IMR-90 (cell line): ENCODE data around the gene PLCL2. TPM values are rescaled to one million over a fixed set of nuclear protein-coding genes. Genes with fewer than 3 reads are reported as not detected.

ENCODE experiments used
- ATAC-seq: fragments of 200-7000 bp; cut with Tn5 transposase; 2 replicates; pipeline ENCODE4 v1.9.1; 2020; ENCODE audit warnings: low read depth, mild to moderate bottlenecking, moderate library complexity
- BruUV-seq: library from RNA; stranded (reverse); fragments of 400-500 nt; replicated peaks from 2 replicates; lab custom pipeline; 2021; lab: Mats Ljungman, UMichigan
- CTCF ChIA-PET: fragments of 300-600 bp; formaldehyde crosslinking; extraction: SDS; loops from one replicate; lab custom pipeline; 2021; ENCODE audit warnings: antibody characterized with exemption; lab: Yijun Ruan, JAX
- POLR2A ChIA-PET: fragments of 300-600 bp; sonication (Branson Sonifier 250); formaldehyde crosslinking; loops from one replicate; lab custom pipeline; 2022; ENCODE audit warnings: antibody characterized with exemption; ENCODE audit not compliant: unreplicated experiment; lab: Charles Lee
- DNase-seq: peaks from one replicate; pipeline ENCODE4 v3.0.0; 2013
- H2AFZ ChIP-seq: replicated peaks from 2 replicates; pipeline ENCODE3; 2013; ENCODE audit warnings: low read length, mild to moderate bottlenecking; ENCODE audit not compliant: poor library complexity
- H2AK5ac ChIP-seq: 2 replicates; pipeline ENCODE4 v1.6.1; 2013; ENCODE audit warnings: low read depth, low read length, inconsistent platforms
- H2AK9ac ChIP-seq: replicated peaks from 2 replicates; pipeline ENCODE3; 2013; ENCODE audit warnings: mild to moderate bottlenecking, low read depth, low read length, moderate library complexity; ENCODE audit not compliant: poor library complexity
- H2BK120ac ChIP-seq: 2 replicates; pipeline ENCODE4 v1.6.1; 2013; ENCODE audit warnings: low read depth, low read length, inconsistent platforms
- H2BK15ac ChIP-seq: 3 replicates; pipeline ENCODE4 v1.6.1; 2013; ENCODE audit warnings: low read depth, low read length, inconsistent platforms
- H2BK20ac ChIP-seq: 2 replicates; pipeline ENCODE4 v1.6.1; 2013; ENCODE audit warnings: low read depth, mild to moderate bottlenecking, inconsistent platforms, low read length, moderate library complexity
- H2BK5ac ChIP-seq: 2 replicates; pipeline ENCODE4 v1.6.1; 2013; ENCODE audit warnings: mild to moderate bottlenecking, low read depth, low read length, inconsistent platforms; ENCODE audit not compliant: poor library complexity, severe bottlenecking
- H3K14ac ChIP-seq: replicated peaks from 2 replicates; pipeline ENCODE4 v1.6.1; 2013; ENCODE audit warnings: low read depth, low read length, inconsistent platforms
- H3K18ac ChIP-seq: 2 replicates; pipeline ENCODE4 v1.6.1; 2013; ENCODE audit warnings: low read depth, low read length, control low read depth
- H3K23ac ChIP-seq: 2 replicates; pipeline ENCODE4 v1.6.1; 2013; ENCODE audit warnings: low read depth, low read length, inconsistent platforms
- H3K27ac ChIP-seq: 2 replicates; pipeline ENCODE4 v1.5.1; 2013; ENCODE audit warnings: mild to moderate bottlenecking, control low read depth, low read length; ENCODE audit not compliant: insufficient read depth
- H3K27me3 ChIP-seq: 2 replicates; pipeline ENCODE4 v1.6.1; 2013; ENCODE audit warnings: low read length; ENCODE audit not compliant: control insufficient read depth, insufficient read depth
- H3K36me3 ChIP-seq: 2 replicates; pipeline ENCODE4 v1.6.1; 2013; ENCODE audit warnings: low read length, mixed read lengths; ENCODE audit not compliant: control insufficient read depth, insufficient read depth
- H3K4ac ChIP-seq: 2 replicates; pipeline ENCODE4 v1.6.1; 2013; ENCODE audit warnings: low read depth, low read length, inconsistent platforms
- H3K4me1 ChIP-seq: 2 replicates; pipeline ENCODE4 v1.6.1; 2013; ENCODE audit warnings: low read length, mixed read lengths; ENCODE audit not compliant: control insufficient read depth, insufficient read depth
- H3K4me2 ChIP-seq: 2 replicates; pipeline ENCODE4 v1.6.1; 2013; ENCODE audit warnings: low read depth, mild to moderate bottlenecking, control low read depth, low read length, moderate library complexity
- H3K4me3 ChIP-seq: 2 replicates; pipeline ENCODE4 v1.5.1; 2013; ENCODE audit warnings: low read depth, mild to moderate bottlenecking, control low read depth, low read length, moderate library complexity; ENCODE audit not compliant: insufficient read depth
- H3K56ac ChIP-seq: 2 replicates; pipeline ENCODE4 v1.6.1; 2013; ENCODE audit warnings: low read length, inconsistent platforms; ENCODE audit not compliant: insufficient read depth; ENCODE audit errors: extremely low read depth
- H3K79me1 ChIP-seq, 2 experiments: 2 replicates each; pipeline ENCODE4 v1.6.1; 2013; ENCODE audit warnings: low read length in 2 of 2, inconsistent platforms in 1 of 2, low read depth in 1 of 2
- H3K9ac ChIP-seq: 2 replicates; pipeline ENCODE4 v1.6.1; 2013; ENCODE audit warnings: low read depth, low read length, control low read depth
- H3K9me1 ChIP-seq: 2 replicates; pipeline ENCODE4 v1.6.1; 2013; ENCODE audit warnings: low read length, inconsistent platforms; ENCODE audit not compliant: insufficient read depth
- H3K9me3 ChIP-seq: 2 replicates; pipeline ENCODE4 v1.6.1; 2013; ENCODE audit warnings: low read length; ENCODE audit not compliant: control insufficient read depth, insufficient read depth
- H4K20me1 ChIP-seq: 2 replicates; pipeline ENCODE4 v1.6.1; 2013; ENCODE audit warnings: low read length, inconsistent platforms; ENCODE audit not compliant: insufficient read depth
- H4K5ac ChIP-seq: 2 replicates; pipeline ENCODE4 v1.6.1; 2013; ENCODE audit warnings: mild to moderate bottlenecking, low read depth, low read length, control low read depth
- H4K8ac ChIP-seq, 2 experiments: 2 replicates each; pipeline ENCODE4 v1.6.1; 2013; ENCODE audit warnings: low read depth in 2 of 2, low read length in 2 of 2, control low read depth in 1 of 2, inconsistent platforms in 1 of 2
- H4K91ac ChIP-seq: 2 replicates; pipeline ENCODE4 v1.6.1; 2013; ENCODE audit warnings: low read depth, low read length, inconsistent platforms; ENCODE audit not compliant: insufficient read depth
- FOS ChIP-seq: fragments of 150-350 bp; IDR thresholded peaks from 2 replicates; pipeline ENCODE4 v1.6.1; 2016; ENCODE audit warnings: low read depth, low read length
- MAZ ChIP-seq: IDR thresholded peaks from 2 replicates; pipeline ENCODE4 v1.6.1; 2012; ENCODE audit warnings: low read depth, mild to moderate bottlenecking, low read length, improper control_type of control experiment, moderate library complexity, borderline replicate concordance
- SMC3 ChIP-seq: fragments of 150-350 bp; IDR thresholded peaks from 2 replicates; pipeline ENCODE4 v1.6.1; 2016; ENCODE audit warnings: low read depth, mild to moderate bottlenecking, antibody characterized with exemption, low read length, moderate library complexity
- USF2 ChIP-seq: fragments of 150-350 bp; IDR thresholded peaks from 2 replicates; pipeline ENCODE4 v1.6.1; 2017; ENCODE audit warnings: mild to moderate bottlenecking, antibody characterized with exemption, low read length, low read depth
- WGBS, 2 experiments: methylation state at CpG; one replicate each; pipeline versions ENCODE4 v1.1.5 to v1.1.7; 2013; ENCODE audit warnings: missing lambda C conversion rate in 2 of 2; ENCODE audit not compliant: insufficient read length in 1 of 2; ENCODE audit errors: extremely low coverage in 2 of 2; 5-methylcytosine and 5-hydroxymethylcytosine counted together
- dilution Hi-C: fragments of 300-500 bp; cut with HindIII; formaldehyde crosslinking; loops from one replicate; pipeline ENCODE4 v1.14.3; 2018; ENCODE audit warnings: low sequenced_read_pairs; ENCODE audit not compliant: unreplicated experiment
- in situ Hi-C: fragments of 300-500 bp; cut with MboI; formaldehyde crosslinking; loops from 3 replicates; pipeline ENCODE4 v1.14.3; 2019; ENCODE audit warnings: low sequenced_read_pairs, inconsistent platforms, mixed read lengths
- intact Hi-C: fragments of 100-400 bp; cut with micrococcal nuclease; formaldehyde crosslinking; loops from 2 replicates; pipeline ENCODE4 v1.10.0; 2022
- polyA plus RNA-seq, 3 experiments: library from polyadenylated mRNA; depleted of rRNA; stranded (reverse); fragments of >200 nt; gene quantifications; 2 replicates each; pipeline ENCODE4 v1.2.3, GENCODE V29; 2012; ENCODE audit warnings: low replicate concordance in 1 of 3
- total RNA-seq: library from RNA; depleted of rRNA; stranded (reverse); fragments of >200 nt; gene quantifications from 2 replicates; pipeline ENCODE4 v1.2.3, GENCODE V29; 2012

The PLCL2 gene
- total and polyA plus RNA-seq, 2 of the 4 experiments (the other 2 are of a cell fraction) = 0.92 to 3.8 TPM

- in situ Hi-C loops (no loop called here), dilution Hi-C loops (no loop called here), intact Hi-C loops (no loop called here)
- Histone ChIP-seq H3K4me2 (no peak overlapping the region), H4K91ac (no peak overlapping the region), H2BK120ac (no peak overlapping the region), H2AFZ (no peak overlapping the region), H3K9me3 (no peaks in the 10 kb centered on the region), H2BK5ac (no peak overlapping the region), H3K4me3 (no peak overlapping the region), H3K27me3 (no peaks in the 10 kb centered on the region), H3K36me3 (no peaks in the 10 kb centered on the region), H3K79me1 (peaks cover 0 to 3% of the 10 kb centered on the region in 2 experiments; a peak in 1 of 4 replicates), H2AK5ac (no peak overlapping the region), H3K4me1 (peaks cover 5% of the 10 kb centered on the region), H2BK20ac (no peak overlapping the region), H4K20me1 (no peaks in the 10 kb centered on the region), H4K5ac (no peak overlapping the region), H3K18ac (no peak overlapping the region), H3K9me1 (peaks cover 6% of the 10 kb centered on the region), H3K56ac (no peak overlapping the region), H2BK15ac (no peak overlapping the region), H3K23ac (no peak overlapping the region), H3K9ac (no peak overlapping the region), H3K4ac (no peak overlapping the region), H3K27ac (no peak overlapping the region), H2AK9ac (no peak overlapping the region), H3K14ac (no peak overlapping the region), H4K8ac (no peak overlapping the region)
- WGBS, 2 experiments = no CpG with 5 or more reads among the region's 2 CpGs
- CTCF ChIA-PET = no interaction called here
- BruUV-seq = no TSS peak
- ATAC-seq (no peak), DNase-seq (no peak)
- POLR2A ChIA-PET = no interaction called here
- TF ChIP-seq USF2 (no peak), SMC3 (no peak), FOS (no peak), MAZ (no peak)
Measured at GRCh38 chr3:16911916-16912315, 27.2 kb downstream of the PLCL2 start.
